ENCODE data around the gene PNPLA3. TPM values are rescaled to one million over a fixed set of nuclear protein-coding genes. Genes with fewer than 3 reads are reported as not detected.

The PNPLA3 gene
- total RNA-seq, 2 donors from 2014 or later: 0.14 to 0.28 TPM

GRCh38 chr22:43957871-43958270, 34.3 kb downstream of the PNPLA3 start:
- Histone ChIP-seq H3K36me3 (no peaks in the 10 kb centered on the region), H3K4me3 (no peak overlapping the region), H3K27ac (no peak overlapping the region), H3K9me3 (no peaks in the 10 kb centered on the region), H3K4me1 (replicated peaks) (peaks cover 11% of the 10 kb centered on the region), H3K27me3 (replicated peaks; ENCODE audit: insufficient read depth) (no peaks in the 10 kb centered on the region)
- TF ChIP-seq CTCF (IDR thresholded peaks at IDR 0.05) (no peak), POLR2AphosphoS5 (IDR thresholded peaks at IDR 0.05) (no peak), POLR2A (IDR thresholded peaks at IDR 0.05) (no peak)
- WGBS: 82% methylated on average over 11 of the region's 11 CpGs
- intact Hi-C loops (cut with DNase I): no loop called here
- DNase-seq (ENCODE audit: low spot score): no peak

GRCh38 chr22:43964314-43964857, 40.8 kb downstream of the PNPLA3 start:
- Histone ChIP-seq H3K27me3 (replicated peaks; ENCODE audit: insufficient read depth) (no peaks in the 10 kb centered on the region), H3K9me3 (no peaks in the 10 kb centered on the region), H3K27ac (no peak overlapping the region), H3K4me3 (no peak overlapping the region), H3K4me1 (replicated peaks) (no peaks in the 10 kb centered on the region), H3K36me3 (no peaks in the 10 kb centered on the region)
- intact Hi-C loops (cut with DNase I): no loop called here
- 80% methylated on average over 10 of the region's 10 CpGs for WGBS
- TF ChIP-seq CTCF (IDR thresholded peaks at IDR 0.05): no peak
- no peak for TF ChIP-seq POLR2A (IDR thresholded peaks at IDR 0.05)
- TF ChIP-seq POLR2AphosphoS5 (IDR thresholded peaks at IDR 0.05): no peak
- DNase-seq (ENCODE audit: low spot score): no peak

- Histone ChIP-seq H3K27ac (no peak overlapping the region), H3K27me3 (replicated peaks; ENCODE audit: insufficient read depth) (no peaks in the 10 kb centered on the region), H3K4me1 (replicated peaks) (no peaks in the 10 kb centered on the region), H3K4me3 (no peak overlapping the region), H3K9me3 (no peaks in the 10 kb centered on the region), H3K36me3 (no peaks in the 10 kb centered on the region)
- 94% methylated on average over 7 of the region's 7 CpGs for WGBS
- no peak for TF ChIP-seq CTCF (IDR thresholded peaks at IDR 0.05)
- TF ChIP-seq POLR2AphosphoS5 (IDR thresholded peaks at IDR 0.05): no peak
- no peak for TF ChIP-seq POLR2A (IDR thresholded peaks at IDR 0.05)
- intact Hi-C loops (cut with DNase I): no loop called here
- no peak for DNase-seq (ENCODE audit: low spot score)
These were observed 43.5 kb downstream of the PNPLA3 start for GRCh38 chr22:43967069-43967468.

GRCh38 chr22:43968614-43969013, 45.0 kb downstream of the PNPLA3 start:
- peaks cover 0 to under 1% of the 10 kb centered on the region in 2 donors for H3K36me3 ChIP-seq
- H3K4me3 ChIP-seq: no peak overlapping the region
- TF ChIP-seq POLR2A (IDR thresholded peaks at IDR 0.05): no peak
- no peak for TF ChIP-seq CTCF (IDR thresholded peaks at IDR 0.05)
- no peak for TF ChIP-seq POLR2AphosphoS5 (IDR thresholded peaks at IDR 0.05)
- intact Hi-C loops (cut with DNase I): no loop called here
- no peaks in the 10 kb centered on the region for H3K4me1 ChIP-seq (replicated peaks)
- H3K27ac ChIP-seq: no peak overlapping the region
- 95% methylated on average over 7 of the region's 7 CpGs for WGBS
- no peaks in the 10 kb centered on the region for H3K27me3 ChIP-seq (replicated peaks; ENCODE audit: insufficient read depth)
- H3K9me3 ChIP-seq: no peaks in the 10 kb centered on the region
- DNase-seq (ENCODE audit: low spot score): no peak
